A549 (cell line): ENCODE measurements around the gene PLEKHA5.

Experiments used
- CEBPB ChIP-seq, 2 experiments: fragments of >200 bp in 1 of 2; sonication (Bioruptor Twin) in 1 of 2; formaldehyde crosslinking in 1 of 2; IDR thresholded peaks; 2 replicates each; pipeline ENCODE4 v1.6.1; 2012 to 2016
- EP300 ChIP-seq, 2 experiments: fragments of >200 bp; sonication (Bioruptor Twin); formaldehyde crosslinking; IDR thresholded peaks; 2 replicates in 1 of 2; 3 replicates in 1 of 2; pipeline ENCODE4 v1.6.1; 2016 to 2017
- POLR2A ChIP-seq: IDR thresholded peaks from 2 replicates; pipeline ENCODE4 v1.6.1; 2012; ENCODE audit warnings: mild to moderate bottlenecking, low read length
- RNF2 ChIP-seq: fragments of 200-600 bp; sonication (generic); IDR thresholded peaks from 2 replicates; pipeline ENCODE4 v1.6.1; 2016; ENCODE audit warnings: low read depth, mild to moderate bottlenecking, antibody characterized with exemption, moderate library complexity, borderline replicate concordance
- TF ChIP-seq, protein P1 (sequence below): fragments of 200-600 bp; sonication (generic); IDR thresholded peaks from 2 replicates; pipeline ENCODE4 v1.6.1; 2016; ENCODE audit warnings: antibody characterized with exemption, mild to moderate bottlenecking, moderate library complexity
- TF ChIP-seq, protein P2 (sequence below): fragments of >200 bp; sonication (Bioruptor Twin); formaldehyde crosslinking; IDR thresholded peaks from 3 replicates; pipeline ENCODE4 v1.5.1; 2016
- TF ChIP-seq, protein P3 (sequence below): IDR thresholded peaks from 2 replicates; pipeline ENCODE4 v1.6.1; 2012

DNA sequence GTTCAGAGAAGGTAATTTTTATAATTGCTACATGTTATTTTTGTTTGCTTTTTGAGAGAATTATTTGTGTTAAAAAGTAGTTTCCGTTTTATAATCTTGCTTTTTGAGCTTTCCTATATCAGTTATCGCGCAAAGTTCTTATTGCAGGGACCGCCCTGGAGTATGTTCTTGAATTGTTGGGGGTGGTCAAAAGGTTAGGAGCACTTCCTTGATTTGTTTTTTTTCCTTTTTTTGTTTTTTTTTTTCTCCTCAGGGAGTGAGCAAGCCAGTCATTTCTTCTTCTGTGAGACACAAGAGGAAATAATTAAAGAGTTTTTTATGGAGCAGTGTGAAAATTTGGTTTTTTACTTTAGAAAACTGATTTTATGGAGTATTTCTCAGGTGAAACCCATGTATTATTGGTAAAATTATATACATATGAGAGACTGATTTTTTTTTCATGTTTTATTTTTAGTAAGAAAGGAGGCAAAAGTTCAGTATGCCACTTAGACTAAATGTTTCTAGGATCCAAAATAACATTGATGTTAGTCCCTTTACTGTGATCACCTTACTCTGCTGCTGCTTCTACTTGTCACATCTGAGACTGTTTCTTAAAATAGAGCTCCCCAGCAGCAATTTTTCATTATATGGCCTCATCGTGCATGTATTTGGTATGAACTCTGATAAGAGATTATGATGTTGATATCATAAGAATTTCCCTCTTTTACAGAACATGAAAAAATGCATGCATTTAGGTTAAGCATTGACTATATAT lies 26.6 kb downstream of the PLEKHA5 start:
- TF ChIP-seq, protein P1, sequence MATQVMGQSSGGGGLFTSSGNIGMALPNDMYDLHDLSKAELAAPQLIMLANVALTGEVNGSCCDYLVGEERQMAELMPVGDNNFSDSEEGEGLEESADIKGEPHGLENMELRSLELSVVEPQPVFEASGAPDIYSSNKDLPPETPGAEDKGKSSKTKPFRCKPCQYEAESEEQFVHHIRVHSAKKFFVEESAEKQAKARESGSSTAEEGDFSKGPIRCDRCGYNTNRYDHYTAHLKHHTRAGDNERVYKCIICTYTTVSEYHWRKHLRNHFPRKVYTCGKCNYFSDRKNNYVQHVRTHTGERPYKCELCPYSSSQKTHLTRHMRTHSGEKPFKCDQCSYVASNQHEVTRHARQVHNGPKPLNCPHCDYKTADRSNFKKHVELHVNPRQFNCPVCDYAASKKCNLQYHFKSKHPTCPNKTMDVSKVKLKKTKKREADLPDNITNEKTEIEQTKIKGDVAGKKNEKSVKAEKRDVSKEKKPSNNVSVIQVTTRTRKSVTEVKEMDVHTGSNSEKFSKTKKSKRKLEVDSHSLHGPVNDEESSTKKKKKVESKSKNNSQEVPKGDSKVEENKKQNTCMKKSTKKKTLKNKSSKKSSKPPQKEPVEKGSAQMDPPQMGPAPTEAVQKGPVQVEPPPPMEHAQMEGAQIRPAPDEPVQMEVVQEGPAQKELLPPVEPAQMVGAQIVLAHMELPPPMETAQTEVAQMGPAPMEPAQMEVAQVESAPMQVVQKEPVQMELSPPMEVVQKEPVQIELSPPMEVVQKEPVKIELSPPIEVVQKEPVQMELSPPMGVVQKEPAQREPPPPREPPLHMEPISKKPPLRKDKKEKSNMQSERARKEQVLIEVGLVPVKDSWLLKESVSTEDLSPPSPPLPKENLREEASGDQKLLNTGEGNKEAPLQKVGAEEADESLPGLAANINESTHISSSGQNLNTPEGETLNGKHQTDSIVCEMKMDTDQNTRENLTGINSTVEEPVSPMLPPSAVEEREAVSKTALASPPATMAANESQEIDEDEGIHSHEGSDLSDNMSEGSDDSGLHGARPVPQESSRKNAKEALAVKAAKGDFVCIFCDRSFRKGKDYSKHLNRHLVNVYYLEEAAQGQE = no peak
- TF ChIP-seq, protein P2, sequence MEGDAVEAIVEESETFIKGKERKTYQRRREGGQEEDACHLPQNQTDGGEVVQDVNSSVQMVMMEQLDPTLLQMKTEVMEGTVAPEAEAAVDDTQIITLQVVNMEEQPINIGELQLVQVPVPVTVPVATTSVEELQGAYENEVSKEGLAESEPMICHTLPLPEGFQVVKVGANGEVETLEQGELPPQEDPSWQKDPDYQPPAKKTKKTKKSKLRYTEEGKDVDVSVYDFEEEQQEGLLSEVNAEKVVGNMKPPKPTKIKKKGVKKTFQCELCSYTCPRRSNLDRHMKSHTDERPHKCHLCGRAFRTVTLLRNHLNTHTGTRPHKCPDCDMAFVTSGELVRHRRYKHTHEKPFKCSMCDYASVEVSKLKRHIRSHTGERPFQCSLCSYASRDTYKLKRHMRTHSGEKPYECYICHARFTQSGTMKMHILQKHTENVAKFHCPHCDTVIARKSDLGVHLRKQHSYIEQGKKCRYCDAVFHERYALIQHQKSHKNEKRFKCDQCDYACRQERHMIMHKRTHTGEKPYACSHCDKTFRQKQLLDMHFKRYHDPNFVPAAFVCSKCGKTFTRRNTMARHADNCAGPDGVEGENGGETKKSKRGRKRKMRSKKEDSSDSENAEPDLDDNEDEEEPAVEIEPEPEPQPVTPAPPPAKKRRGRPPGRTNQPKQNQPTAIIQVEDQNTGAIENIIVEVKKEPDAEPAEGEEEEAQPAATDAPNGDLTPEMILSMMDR = no peak
- TF ChIP-seq, protein P3, sequence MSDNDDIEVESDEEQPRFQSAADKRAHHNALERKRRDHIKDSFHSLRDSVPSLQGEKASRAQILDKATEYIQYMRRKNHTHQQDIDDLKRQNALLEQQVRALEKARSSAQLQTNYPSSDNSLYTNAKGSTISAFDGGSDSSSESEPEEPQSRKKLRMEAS = no peak
- TF ChIP-seq POLR2A (no peak), EP300 (IDR thresholded peaks at IDR 0.05) (no peak), RNF2 (no peak), CEBPB (IDR thresholded peaks at IDR 0.05) (no peak)
